Body of pancreas (tissue), 4 donors: ENCODE results near the gene TMEM170B.

Experiments used
- CTCF ChIP-seq, 7 experiments: fragments of 450-650 bp in 4 of 7; fragments of 200-600 bp in 3 of 7; sonication (generic) in 3 of 7; IDR thresholded peaks; one replicate each; pipeline ENCODE4 v1.5.1; 2016 to 2019; ENCODE audit warnings: antibody characterized with exemption in 7 of 7
- POLR2A ChIP-seq, 3 donors: fragments of 450-650 bp; IDR thresholded peaks; one replicate each; pipeline ENCODE4 v1.6.1; 2016; ENCODE audit warnings: antibody characterized with exemption in 3 of 3, mild to moderate bottlenecking in 2 of 3

GRCh38 chr6:11604836-11605506 is 67.4 kb downstream of the TMEM170B start:
- TF ChIP-seq POLR2A (IDR thresholded peaks at IDR 0.05) (no peak), CTCF (IDR thresholded peaks at IDR 0.05) (no peak)
